K562 (cell line): ENCODE results near the gene ANXA4. TPM values are rescaled to one million over a fixed set of nuclear protein-coding genes. Genes with fewer than 3 reads are reported as not detected.

Experiments
- DPF2 ChIP-seq: fragments of 450-650 bp; IDR thresholded peaks from 2 replicates; pipeline ENCODE4 v1.6.1; 2016
- FOXM1 ChIP-seq, 2 experiments: fragments of 450-650 bp in 1 of 2; sonication (generic) in 1 of 2; formaldehyde crosslinking in 1 of 2; IDR thresholded peaks; 2 replicates each; pipeline versions ENCODE4 v1.6.1 to v1.9.0; 2017 to 2022; ENCODE audit warnings: low read depth in 2 of 2, mild to moderate bottlenecking in 2 of 2, missing genetic modification reagents in 1 of 2, moderate library complexity in 1 of 2
- HNRNPLL ChIP-seq: fragments of 200-400 bp; formaldehyde crosslinking; IDR thresholded peaks from 2 replicates; pipeline ENCODE4 v1.6.1; 2017; ENCODE audit warnings: low read length, low read depth, mild to moderate bottlenecking; ENCODE audit not compliant: poor library complexity, severe bottlenecking
- JUND ChIP-seq, 2 experiments: IDR thresholded peaks; 2 replicates in 1 of 2; 3 replicates in 1 of 2; pipeline ENCODE4 v1.6.1; 2011; ENCODE audit warnings: borderline replicate concordance in 2 of 2, low read depth in 2 of 2, low read length in 2 of 2, improper control_type of control experiment in 1 of 2, missing biosample characterization in 1 of 2, missing genetic modification characterization in 1 of 2, missing genetic modification reagents in 1 of 2
- MAZ ChIP-seq, 2 experiments: fragments of 450-650 bp in 1 of 2; sonication (generic) in 1 of 2; formaldehyde crosslinking; IDR thresholded peaks in 1 of 2; conservative IDR thresholded peaks in 1 of 2; 2 replicates each; pipeline versions ENCODE4 v1.4.0 to v1.5.0; 2020; ENCODE audit warnings: mild to moderate bottlenecking in 1 of 2, missing genetic modification reagents in 1 of 2
- MEIS2 ChIP-seq: fragments of 450-650 bp; IDR thresholded peaks from 2 replicates; pipeline ENCODE4 v1.6.1; 2014; ENCODE audit warnings: mild to moderate bottlenecking; ENCODE audit not compliant: partially characterized antibody
- MYBL2 ChIP-seq, 2 experiments: fragments of 450-650 bp in 1 of 2; sonication (generic) in 1 of 2; formaldehyde crosslinking in 1 of 2; IDR thresholded peaks; 2 replicates each; pipeline versions ENCODE4 v1.6.1 to v1.8.1; 2017 to 2022; ENCODE audit warnings: borderline replicate concordance in 1 of 2, inconsistent platforms in 1 of 2, low read depth in 1 of 2, mild to moderate bottlenecking in 1 of 2, missing genetic modification reagents in 1 of 2, moderate library complexity in 1 of 2
- NCOA1 ChIP-seq: fragments of 450-650 bp; IDR thresholded peaks from 2 replicates; pipeline ENCODE4 v1.6.1; 2016; ENCODE audit warnings: low read depth
- POLR3G ChIP-seq: IDR thresholded peaks from 2 replicates; pipeline ENCODE4 v1.6.1; 2011; ENCODE audit not compliant: insufficient read length, insufficient replicate concordance; ENCODE audit errors: extremely low read depth
- PTBP1 ChIP-seq: fragments of 200-400 bp; formaldehyde crosslinking; IDR thresholded peaks from 2 replicates; pipeline ENCODE4 v1.6.1; 2017; ENCODE audit warnings: low read depth, low read length
- PURB ChIP-seq: sonication (generic); formaldehyde crosslinking; IDR thresholded peaks from 2 replicates; pipeline ENCODE4 v1.9.0; 2021; ENCODE audit warnings: low read depth, mild to moderate bottlenecking, missing genetic modification reagents
- SMAD2 ChIP-seq: fragments of 150-350 bp; IDR thresholded peaks from 2 replicates; pipeline ENCODE4 v1.6.1; 2014; ENCODE audit warnings: low read depth, mild to moderate bottlenecking, low read length
- ZBED1 ChIP-seq: IDR thresholded peaks from 2 replicates; pipeline ENCODE4 v1.6.1; 2014
- ZNF174 ChIP-seq: fragments of 250-450 bp; sonication (Bioruptor Pico); IDR thresholded peaks from 2 replicates; pipeline ENCODE4 v1.4.0; 2020; ENCODE audit warnings: mild to moderate bottlenecking
- ZNF224 ChIP-seq: sonication (generic); formaldehyde crosslinking; IDR thresholded peaks from 2 replicates; pipeline ENCODE4 v1.8.0; 2022; ENCODE audit warnings: mild to moderate bottlenecking, missing genetic modification reagents
- ZNF407 ChIP-seq: fragments of 450-650 bp; IDR thresholded peaks from 2 replicates; pipeline ENCODE4 v1.6.1; 2016; ENCODE audit warnings: low read depth
- ZNF766 ChIP-seq: fragments of 200-800 bp; sonication (Bioruptor generic); conservative IDR thresholded peaks from 2 replicates; pipeline ENCODE4 v1.6.1; 2016; ENCODE audit warnings: missing genetic modification characterization, missing compliant biosample characterization
- ZNF79 ChIP-seq: fragments of 250-450 bp; sonication (Bioruptor Pico); IDR thresholded peaks from 2 replicates; pipeline ENCODE4 v1.4.0; 2020; ENCODE audit warnings: low read depth, mild to moderate bottlenecking, moderate library complexity
- polyA plus RNA-seq, 8 experiments: library from polyadenylated mRNA; depleted of rRNA in 4 of 8; stranded (reverse) in 5 of 8; unstranded in 3 of 8; fragments of >200 nt; fragmentation: Nextera tagmentation in 2 of 8; fragmentation: Illumina TruSeq in 1 of 8; extraction: Ambion mirVana in 2 of 8; extraction: Trizol in 1 of 8; gene quantifications; 2 replicates each; pipeline versions ENCODE4 v1.2.1 to v1.2.3, GENCODE V29; 2011 to 2014; ENCODE audit warnings: inconsistent platforms in 1 of 8, missing spikeins in 1 of 8
- total RNA-seq, 7 experiments: library from RNA; depleted of rRNA in 6 of 7; stranded (reverse); fragments of >200 nt in 6 of 7; fragmentation: Illumina TruSeq in 2 of 7; extraction: Trizol in 2 of 7; gene quantifications; 2 replicates each; pipeline versions ENCODE4 v1.2.1 to v1.2.3, GENCODE V29; 2011 to 2021; ENCODE audit warnings: low replicate concordance in 1 of 7

Gene ANXA4
- total and polyA plus RNA-seq, 9 of the 15 experiments (the other 6 are each of a cell fraction or from before 2014, with no cell fraction given), result 3.4 to 13.6 (median 11.6) TPM

- TF ChIP-seq ZNF407 (no peak), PURB (CRISPR knock-in tag) (no peak), PTBP1 (no peak), SMAD2 (no peak), MYBL2 (IDR thresholded peaks at IDR 0.05; ENCODE audit: low read depth) (no peak), MYBL2 (CRISPR knock-in tag; IDR thresholded peaks at IDR 0.05; ENCODE audit: borderline replicate concordance) (no peak), ZBED1 (no peak), ZNF766 (CRISPR knock-in tag) (no peak), ZNF79 (CRISPR knock-in tag) (no peak), HNRNPLL (no peak), JUND (IDR thresholded peaks at IDR 0.05; ENCODE audit: borderline replicate concordance, low read depth, low read length) (no peak), JUND (tag; IDR thresholded peaks at IDR 0.05; ENCODE audit: borderline replicate concordance, low read depth, low read length) (0 out of 3 replicates have a peak, but pooled peaks have one; percentile 7), NCOA1 (no peak), MAZ (CRISPR knock-in tag; conservative IDR thresholded peaks at IDR 0.05 in 1 of 2, IDR thresholded peaks at IDR 0.05 in 1 of 2) (0 out of 4 replicates have a peak, but pooled peaks of 1 of the 2 experiments have one; percentile 8), MEIS2 (peak; percentile 60), ZNF224 (CRISPR knock-in tag) (no peak), ZNF174 (CRISPR knock-in tag) (no peak), FOXM1 (IDR thresholded peaks at IDR 0.05; ENCODE audit: low read depth) (0 out of 2 replicates have a peak, but pooled peaks have one; percentile 1), FOXM1 (CRISPR knock-in tag; IDR thresholded peaks at IDR 0.05; ENCODE audit: low read depth) (no peak), POLR3G (no peak), DPF2 (0 out of 2 replicates have a peak, but pooled peaks have one; percentile 19)
Measured at GRCh38 chr2:69743847-69744264, 1.9 kb downstream of the ANXA4 start (continued).
